ENCODE results near the gene ST3GAL6.

Gene ST3GAL6

DNA sequence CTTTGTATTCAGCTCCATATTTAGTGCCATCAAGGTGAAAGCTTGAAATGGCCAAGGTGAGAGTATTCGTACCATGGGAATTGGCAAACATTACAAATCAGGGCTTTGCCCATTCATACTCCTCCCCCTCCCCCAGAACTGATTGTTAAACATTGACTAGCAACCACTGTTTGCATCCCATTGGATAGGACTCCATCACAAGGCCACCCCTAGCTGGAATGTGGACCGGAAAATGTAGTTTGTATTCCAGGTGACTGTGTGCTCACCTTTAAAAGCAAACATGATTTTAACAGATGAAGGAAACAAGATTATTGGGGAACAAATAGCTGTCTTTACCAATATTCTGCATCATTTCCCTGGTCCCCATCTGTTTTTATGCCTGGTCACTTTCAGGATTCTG, 14.1 kb downstream of the ST3GAL6 start:
- no peak for DNase-seq (ENCODE audit: low read depth)

DNA sequence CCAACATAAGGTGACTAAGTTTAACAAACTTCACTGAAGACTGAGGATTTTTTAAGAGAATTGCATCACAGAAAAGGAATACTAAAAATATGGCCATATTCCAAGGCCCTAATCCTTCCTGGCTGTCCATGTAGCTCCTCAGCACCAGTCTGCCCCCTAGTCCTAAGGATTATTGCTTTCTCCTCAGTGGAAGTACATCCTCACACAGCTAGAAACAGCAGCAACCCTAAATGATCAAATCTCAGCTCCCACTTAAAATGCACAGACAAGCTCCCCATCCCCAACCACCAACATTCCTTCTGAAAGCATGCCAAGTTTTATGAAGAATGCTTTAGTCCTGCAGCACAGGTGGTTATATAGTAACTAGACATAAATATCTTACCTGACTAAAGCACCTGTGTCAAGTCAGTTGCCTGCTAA, 14.7 kb downstream of the ST3GAL6 start:
- DNase-seq (ENCODE audit: low read depth), result peak; percentile 56

DNA sequence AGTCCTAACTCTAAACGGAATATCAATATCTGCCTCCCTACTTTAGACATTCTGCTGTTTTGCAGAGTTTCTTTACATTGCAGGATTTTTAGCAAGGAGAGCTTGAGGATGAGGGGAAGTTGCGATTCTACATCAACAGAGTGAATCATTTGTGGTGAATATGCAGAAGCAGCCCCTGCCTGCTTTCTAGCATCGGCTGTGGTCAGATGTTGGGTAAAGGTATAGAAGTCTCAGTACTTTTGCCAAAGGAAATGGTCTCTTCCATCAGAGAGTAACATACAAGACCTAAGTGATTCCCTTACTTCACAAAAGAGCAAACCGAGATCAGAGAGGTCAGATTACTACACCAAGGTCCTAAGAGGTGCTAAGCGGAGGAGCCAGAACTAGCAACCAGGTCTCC, 15.2 kb downstream of the ST3GAL6 start:
- DNase-seq (ENCODE audit: low read depth), result no peak

DNA sequence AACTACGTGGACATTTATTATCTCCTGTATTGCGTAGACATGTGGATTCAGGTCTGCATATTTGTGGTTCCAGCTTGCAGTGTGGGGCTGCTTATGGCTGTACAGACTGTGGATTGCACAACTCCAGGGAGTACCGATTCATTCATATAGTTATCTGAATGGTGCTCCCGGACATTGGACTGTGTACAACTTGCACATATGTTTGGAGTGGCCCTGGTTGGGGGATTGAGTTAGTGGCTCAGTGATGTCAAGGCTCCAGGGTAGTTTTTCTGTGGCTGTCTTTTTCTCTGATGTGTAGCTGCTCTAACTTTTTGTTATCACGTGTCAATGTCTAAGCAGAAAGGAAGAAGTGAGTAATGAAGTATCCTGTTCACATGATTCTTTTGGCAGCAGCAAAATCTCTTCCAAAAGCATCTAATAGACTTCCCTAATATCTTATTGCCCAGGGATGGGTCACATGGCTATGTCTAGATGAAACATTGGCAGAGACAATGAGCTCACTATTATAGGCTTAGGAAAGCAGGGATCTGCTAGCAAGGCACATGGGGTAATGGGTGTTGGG, 15.8 kb downstream of the ST3GAL6 start:
- peak; percentile 64 for DNase-seq (ENCODE audit: low read depth)

DNA sequence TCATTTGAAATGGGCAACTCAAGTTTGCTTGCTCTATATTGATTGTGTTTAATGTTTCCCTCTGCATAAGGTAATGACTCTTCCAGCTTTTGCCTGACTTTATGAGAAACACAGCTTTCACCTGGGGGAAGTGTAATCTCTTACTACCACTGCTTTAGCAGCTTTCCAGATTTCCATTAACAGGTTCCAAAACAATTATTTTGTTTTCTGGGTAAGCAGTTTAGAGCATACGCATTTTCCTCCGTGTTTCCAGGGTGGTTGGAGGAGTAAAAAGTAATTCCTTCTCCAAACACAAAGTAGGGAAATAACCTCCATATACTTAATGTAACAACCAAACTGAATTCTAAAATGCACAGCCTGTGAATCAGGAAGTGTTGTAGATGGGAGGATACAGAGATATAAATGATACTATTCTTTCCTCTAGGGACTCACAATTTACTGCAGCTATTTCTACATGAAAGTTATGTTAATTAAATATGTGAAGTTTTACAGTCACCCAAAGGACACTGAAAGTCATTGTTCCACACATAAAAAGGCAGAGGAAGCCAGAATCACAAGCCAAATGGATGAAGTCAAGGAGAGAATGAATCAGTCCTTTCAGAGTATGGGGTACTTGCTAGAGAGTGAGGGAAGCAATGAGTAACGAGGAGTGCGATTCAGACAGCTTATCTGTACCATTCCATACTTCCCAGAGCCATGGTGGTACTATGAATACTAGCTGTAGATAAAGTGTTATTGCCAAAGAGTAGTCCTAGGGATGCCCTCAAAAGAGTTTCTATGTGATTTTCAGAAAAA, 16.6 kb downstream of the ST3GAL6 start:
- DNase-seq (ENCODE audit: low read depth), result no peak

DNA sequence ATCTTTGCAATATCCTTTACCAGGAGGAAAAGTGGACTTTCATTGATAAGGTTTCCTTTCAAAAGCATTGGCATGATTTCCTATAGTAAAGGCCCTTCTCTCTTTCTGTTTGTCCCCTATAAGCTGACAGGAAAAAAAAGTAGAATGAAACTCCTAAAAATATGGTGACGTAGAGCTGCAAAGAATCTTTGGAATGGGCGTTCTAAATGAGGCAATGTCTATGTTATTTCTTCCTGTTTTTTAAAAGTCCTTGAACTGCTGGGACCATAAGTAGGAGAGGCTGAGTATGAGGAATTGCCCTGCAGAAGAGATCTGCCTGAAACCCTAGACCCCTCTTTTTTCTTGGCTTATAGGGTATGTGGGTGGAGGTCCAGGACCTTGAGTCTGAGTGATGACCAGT, 17.2 kb downstream of the ST3GAL6 start:
- DNase-seq (ENCODE audit: low read depth), result no peak

DNA sequence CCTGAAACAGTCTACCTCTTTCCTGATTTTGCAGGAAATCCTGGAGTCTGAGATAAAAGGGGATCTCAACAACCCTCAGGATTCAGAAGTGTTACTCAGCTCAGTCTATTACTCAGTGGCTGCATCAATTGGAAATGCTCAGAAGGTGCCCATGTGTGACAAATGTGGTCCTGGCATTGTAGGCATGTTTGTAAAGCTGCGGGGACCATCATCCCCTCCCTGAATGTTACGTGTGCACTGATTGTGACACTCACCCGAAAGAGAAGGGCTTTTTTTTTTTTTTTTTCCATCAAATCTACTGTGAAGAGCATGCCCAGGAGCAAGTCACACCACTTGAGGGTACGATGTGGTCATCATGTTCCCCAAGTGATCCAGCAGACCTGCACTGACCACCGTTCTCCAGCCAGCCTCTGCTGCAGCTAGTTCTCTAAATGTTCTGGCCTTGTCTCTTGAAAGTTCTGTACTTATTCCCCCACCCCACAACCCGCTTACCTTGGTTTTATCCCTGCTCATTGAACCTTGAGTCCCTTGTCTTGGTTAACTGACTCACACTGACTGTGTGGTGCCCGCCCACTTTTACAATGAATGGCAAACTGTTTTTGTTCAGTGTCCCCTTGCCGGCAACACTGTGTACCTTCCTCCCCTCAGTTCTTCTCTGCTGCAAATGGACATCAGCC, 19.8 kb downstream of the ST3GAL6 start:
- DNase-seq (ENCODE audit: low read depth), result no peak

DNA sequence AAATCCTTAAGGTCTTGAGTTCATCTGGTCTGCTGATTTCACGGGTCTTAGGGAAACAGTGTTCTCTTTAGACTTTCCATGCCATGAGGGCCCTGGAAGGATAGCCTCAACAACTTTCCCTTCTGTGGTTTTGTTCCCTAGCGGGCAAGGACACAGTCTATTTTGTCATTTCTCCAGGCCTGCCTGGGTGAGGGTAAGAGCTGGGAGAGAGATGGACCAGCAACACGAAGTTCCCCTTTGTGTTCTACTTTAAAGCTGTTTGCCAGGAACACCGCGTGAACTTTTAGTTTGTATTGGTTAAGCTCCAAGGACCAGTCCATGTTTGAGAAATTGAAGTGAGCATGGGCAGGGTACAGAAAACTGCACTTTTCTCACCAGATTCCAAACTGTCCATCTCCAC, 20.9 kb downstream of the ST3GAL6 start:
- DNase-seq (ENCODE audit: low read depth), result no peak

DNA sequence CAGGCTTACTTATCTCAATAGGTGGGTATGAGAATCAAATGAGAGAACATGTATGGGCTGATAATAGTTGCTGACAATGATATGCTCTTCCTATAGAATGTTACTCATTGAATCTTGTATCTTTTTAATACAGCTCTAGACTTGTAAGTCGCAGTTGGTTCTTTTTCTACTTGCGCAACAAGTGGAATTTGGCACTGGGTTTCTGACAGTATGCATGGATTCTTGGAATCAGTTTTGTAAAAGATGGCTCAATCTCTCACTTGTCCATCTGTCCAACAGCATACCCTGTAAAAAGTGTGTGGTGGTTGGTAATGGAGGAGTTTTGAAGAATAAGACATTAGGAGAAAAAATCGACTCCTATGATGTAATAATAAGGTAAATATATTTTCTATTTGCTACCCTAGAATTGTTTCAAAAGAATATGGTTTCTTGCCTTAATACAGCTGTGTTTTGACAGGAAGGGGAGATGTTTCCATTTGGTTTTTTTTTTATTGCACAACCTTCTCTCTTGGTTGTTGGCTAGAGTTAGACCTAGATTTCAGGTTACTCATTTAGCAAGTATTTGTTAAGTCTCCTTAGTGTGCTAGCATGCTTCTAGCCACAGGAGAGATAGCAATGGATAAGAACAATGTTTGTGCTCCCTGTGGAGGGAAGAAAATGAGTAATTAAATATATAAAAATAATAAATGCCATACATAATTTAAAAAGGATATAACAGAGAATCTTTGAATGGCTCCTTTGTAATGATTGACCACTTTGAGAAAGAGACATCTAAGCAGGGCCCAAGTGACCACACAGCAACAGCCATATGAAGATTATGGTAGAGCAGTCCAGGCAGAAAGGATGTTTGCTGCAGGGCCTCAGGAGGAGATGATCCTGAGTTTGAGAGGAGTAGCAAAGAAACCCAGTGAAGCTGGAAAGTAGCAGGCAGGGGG, 21.8 kb downstream of the ST3GAL6 start:
- peak; percentile 74 for DNase-seq (ENCODE audit: low read depth)

DNA sequence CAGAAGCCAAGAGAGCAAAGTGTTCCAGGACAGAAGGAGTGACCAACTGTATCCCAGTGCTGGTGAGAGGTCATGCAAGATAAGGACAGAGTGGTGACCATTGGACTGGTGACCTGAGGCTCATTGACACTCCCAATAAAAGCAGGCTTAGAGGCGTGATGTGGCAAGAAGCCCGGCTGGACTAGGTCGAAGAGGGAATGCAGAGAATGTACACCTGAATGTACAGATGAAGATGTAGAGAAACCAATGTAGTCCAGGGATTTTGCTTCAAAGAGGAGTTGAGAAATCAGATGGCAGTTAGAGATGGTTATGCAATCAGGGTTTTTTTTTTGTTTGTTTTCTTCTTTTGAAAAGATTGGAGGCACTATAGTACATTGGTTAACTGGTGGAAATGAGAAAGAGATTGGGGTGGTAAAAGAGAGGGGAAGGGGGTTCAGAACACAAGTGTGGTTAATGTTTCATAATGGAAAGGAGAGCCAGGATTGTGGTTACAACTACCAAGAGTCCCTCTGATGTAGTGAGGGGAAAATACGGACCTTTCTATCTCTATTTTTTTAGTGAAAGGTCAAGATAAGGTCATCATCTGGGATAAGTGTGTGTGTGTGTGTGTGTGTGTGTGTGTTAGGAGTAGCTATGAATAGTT, 23.3 kb downstream of the ST3GAL6 start:
- DNase-seq (ENCODE audit: low read depth), result no peak

DNA sequence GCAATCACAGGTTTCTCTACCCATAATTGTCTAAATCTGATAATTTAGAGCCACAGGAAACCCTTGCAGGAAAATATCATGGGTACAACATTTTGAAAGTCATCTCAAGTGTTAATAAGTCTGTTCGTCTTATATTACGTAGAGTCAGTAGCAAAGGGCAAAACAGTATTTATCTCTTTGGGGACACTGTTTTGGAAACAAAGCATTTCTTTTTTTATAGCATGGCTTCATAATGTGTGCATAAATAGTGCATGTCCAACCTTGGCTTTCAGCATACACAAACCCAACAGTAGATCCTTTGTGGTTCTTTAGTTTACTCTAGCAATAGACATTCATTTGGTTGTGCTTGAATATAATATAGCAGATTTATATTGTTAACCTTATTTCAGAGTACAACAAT, 24.0 kb downstream of the ST3GAL6 start:
- no peak for DNase-seq (ENCODE audit: low read depth)

DNA sequence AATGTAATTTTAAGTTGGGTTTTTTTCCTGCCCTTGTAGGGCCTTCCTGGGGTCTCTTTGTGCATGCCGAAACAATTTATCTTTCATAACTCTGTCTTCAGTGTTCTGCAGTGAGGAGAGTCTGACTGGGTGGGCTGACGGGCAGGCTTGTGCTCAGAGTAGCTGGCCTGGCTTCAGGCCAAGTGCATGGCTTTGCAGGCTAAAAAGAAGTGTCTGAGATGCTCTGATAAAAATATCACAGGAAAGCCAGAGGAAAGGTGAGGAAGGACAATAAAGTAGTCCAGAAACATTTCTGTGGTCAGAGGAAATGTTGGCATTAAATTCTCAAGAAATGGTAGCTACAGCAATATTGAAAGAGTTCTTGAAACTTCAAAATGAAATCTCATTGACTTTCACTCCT, 25.5 kb downstream of the ST3GAL6 start:
- no peak for DNase-seq (ENCODE audit: low read depth)

DNA sequence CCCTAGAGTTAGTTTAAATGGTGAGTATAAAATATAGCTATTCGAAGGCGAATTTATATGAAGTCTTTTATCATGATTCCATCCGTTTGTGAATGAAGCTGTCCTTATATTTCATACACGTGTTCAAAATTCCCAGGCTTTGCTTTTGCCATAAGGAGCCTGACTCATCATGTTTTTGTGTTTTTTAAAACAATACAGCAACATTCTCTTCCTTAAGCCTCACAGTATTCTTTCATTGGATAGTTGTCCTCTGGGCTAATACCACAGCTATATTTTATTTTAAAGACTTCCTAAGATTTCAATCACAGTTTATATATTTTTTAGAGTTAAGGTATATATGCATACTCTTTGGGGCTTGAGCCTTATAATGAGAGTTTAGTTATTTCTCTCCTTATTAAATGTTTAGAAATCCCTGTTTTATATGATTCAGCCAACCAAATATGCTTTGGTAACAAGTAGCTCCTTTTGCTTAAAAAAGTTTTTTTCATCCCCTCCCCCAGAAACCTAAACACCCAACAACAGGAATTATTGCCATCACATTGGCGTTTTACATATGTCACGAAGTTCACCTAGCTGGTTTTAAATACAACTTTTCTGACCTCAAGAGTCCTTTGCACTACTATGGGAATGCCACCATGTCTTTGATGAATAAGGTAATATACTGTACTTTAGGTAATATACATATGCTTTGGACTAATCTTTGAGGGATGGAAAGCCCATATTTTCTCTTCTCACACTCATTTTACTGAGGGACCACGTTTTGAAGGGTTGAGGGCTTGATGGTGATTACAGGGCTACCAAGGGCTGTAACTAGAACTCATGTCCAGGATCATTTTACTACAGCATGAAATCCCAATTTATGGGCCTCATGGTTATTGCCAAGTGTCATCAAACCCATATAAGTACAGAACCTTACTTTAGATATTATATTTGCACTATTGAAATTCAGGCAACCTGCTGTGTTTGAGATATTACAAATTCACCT, 28.5 kb downstream of the ST3GAL6 start:
- no peak for DNase-seq (ENCODE audit: low read depth)

DNA sequence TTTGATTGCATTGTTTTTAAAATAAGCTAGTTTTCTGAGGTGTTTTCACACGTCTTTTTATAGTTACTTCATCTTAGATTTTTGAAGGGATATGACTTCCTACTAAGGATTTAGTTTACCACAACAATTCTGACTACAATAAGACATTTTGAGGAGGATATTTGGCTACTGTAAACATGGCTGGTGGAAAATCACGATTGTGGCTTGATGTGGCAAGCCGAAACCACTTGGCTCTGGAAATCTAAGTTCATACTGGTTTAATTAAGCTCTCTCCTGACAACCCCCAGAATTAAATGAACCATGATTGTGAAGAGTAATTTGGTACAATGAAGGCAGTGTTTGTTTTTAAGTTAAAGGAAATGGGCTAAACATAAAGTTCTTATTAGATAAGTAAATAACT, 30.8 kb downstream of the ST3GAL6 start:
- DNase-seq (ENCODE audit: low read depth), result no peak

DNA sequence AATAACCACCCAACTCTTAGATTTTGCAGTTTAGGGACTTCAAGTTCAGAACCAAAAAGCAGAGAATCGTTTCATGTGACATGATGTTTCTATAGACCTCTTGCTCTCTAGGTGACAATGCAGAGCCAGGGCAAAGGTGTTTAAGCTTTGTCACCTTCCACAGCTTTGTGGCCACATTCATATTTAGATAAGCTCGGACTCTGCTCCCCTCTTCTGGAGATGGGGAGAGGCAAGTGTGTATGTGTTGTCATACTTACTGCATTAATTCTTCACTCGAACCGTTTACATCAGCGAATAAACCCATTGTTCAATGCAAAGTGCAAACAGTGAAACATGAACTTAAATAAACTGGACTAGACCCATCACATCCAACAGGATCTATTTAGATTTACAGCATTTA, 33.2 kb downstream of the ST3GAL6 start:
- no peak for DNase-seq (ENCODE audit: low read depth)

DNA sequence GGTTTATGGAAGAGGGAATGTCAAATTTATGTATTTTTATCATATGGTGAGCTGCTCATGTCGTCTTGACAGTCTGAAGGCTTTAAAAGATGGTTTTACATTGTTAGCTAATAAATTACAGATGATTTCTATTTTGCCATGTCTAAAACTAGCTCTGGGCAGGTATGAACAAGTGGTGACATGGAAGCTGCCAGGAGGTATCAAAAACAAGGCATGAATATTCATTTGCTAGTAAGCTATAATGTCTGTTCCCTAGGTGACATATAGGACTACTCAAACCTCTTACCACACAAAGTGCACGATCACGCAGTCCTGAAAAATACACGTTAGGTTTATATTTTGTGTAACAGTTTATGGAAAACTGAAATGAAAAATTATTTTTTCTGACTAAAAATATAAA, 34.8 kb downstream of the ST3GAL6 start:
- no peak for DNase-seq (ENCODE audit: low read depth)

DNA sequence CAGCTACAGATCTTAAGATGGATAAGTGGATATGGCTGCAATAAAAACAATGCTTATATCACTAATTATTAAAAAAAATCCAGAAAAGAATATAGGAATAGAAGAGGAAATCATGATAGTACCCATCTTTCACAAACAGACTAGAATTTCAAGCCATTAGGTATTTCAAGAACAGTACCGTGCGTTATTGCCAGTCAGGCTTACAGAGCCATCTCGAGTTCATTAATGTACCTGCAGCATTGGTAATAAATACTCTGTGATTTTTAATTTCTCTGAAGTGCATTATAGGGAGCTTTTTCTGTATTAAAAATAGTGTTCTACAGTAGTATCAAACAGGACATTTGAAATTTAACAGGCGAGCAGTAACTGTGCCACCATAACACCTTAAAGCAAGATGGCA, 35.7 kb downstream of the ST3GAL6 start:
- DNase-seq (ENCODE audit: low read depth), result no peak

DNA sequence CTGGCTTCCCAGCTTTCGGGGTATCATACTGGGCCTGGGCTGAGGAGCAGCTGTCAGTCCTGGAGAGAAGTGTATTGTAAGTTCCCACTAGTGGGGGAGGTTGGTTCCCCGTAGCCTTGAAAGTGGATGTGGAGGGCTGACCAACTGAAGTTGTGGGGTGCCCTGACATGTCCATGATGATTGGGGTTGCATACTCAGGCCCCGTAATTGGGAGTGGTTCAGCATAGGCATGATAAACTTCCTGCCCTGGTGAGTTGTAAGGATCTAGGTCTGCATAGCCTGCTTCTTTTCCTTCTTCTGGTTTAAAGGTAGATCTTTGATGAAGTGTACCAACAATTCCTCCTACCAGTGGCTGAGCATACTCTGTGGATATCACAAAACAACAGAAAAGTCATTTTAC, 36.3 kb downstream of the ST3GAL6 start:
- DNase-seq (ENCODE audit: low read depth), result no peak

DNA sequence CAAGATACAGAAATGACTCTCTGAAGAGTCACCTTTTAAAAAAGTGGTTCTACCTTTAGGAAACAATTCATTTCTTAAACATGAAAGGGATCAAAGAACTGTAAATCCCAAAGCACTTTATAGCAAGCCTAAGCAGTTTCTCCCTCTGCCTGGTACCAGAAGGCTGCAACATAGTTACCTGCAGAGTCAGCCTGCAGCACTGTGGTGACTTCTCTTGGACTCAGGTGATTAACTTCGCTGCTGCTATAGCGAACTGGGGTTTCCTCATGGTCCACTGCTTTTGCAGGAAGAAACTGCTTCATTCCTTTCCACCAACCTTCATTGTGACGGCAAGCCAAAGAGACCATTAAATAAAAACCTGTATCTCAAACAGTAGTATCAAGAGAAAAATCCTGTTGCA, 37.3 kb downstream of the ST3GAL6 start:
- DNase-seq (ENCODE audit: low read depth), result no peak

DNA sequence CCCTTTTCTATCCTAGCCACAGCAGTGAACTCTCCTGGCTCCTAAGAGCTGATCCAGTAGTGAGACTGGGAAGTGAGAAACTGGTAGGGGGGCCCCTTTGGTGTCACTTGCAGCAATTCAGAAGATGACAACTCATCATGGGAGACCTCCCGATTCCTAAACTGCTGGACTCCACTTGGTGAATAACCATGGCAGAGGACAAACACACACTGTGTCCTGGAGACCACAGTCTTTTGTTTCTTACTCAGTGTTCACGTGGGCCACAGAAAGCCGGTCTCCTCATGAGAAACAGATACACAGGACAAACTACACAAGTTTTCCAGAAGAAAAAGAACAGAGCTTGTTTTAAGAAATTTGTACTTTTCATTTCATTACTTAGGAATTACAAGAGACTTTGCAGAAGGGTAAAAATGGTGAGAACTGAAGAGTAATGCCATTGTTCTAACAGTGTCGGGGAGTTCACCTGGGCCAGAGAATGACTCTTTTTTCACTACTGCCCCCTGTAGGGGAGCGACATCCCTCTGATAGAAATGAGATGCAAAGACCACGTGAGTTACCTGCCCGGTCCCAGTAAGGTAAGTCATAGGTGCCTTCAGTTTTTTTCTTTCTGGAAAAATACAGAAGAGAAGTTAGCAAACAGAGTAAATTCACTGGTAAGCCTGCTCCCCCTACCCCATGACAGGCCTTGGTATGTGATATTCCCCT, 38.1 kb downstream of the ST3GAL6 start:
- DNase-seq (ENCODE audit: low read depth), result no peak

Measured in fibroblast of the conjunctiva (primary cell).